Endothelial cell of umbilical vein (primary cell): ENCODE data around the gene BMP10. TPM values are rescaled to one million over a fixed set of nuclear protein-coding genes. Genes with fewer than 3 reads are reported as not detected.
A peak's percentile ranks its signal among the peaks of the same experiment; 100 is the strongest.

Experiments
- BruUV-seq: library from RNA; stranded (reverse); fragments of 400-500 nt; replicated peaks from 2 replicates; lab custom pipeline; 2021; lab: Mats Ljungman, UMichigan
- CTCF ChIA-PET: fragments of 300-600, 350-600 bp; sonication (Branson Sonifier 250); formaldehyde crosslinking; loops from one replicate; lab custom pipeline; 2021; ENCODE audit warnings: antibody characterized with exemption, inconsistent platforms; lab: Charles Lee
- POLR2A ChIA-PET: fragments of 300-600, 350-600 bp; sonication (Branson Sonifier 250); formaldehyde crosslinking; loops from one replicate; lab custom pipeline; 2021; ENCODE audit warnings: antibody characterized with exemption, inconsistent platforms; lab: Charles Lee
- DNase-seq: peaks from one replicate; pipeline ENCODE4 v3.0.0-alpha.2; 2011; ENCODE audit warnings: low read depth, low spot score
- FAIRE-seq: peaks from 2 replicates; lab custom pipeline; 2011; peaks lifted over from hg19 to GRCh38; lab: Jason Lieb, UNC
- H2AFZ ChIP-seq: 2 replicates; pipeline ENCODE4 v1.6.0; 2012; ENCODE audit warnings: low read depth, low read length, control low read depth, inconsistent platforms
- H3K27ac ChIP-seq: 2 replicates; pipeline ENCODE4 v1.5.1; 2011; ENCODE audit warnings: low read depth, mild to moderate bottlenecking, control low read depth, low read length, moderate library complexity; ENCODE audit not compliant: insufficient read depth
- H3K27me3 ChIP-seq, 2 experiments: 2 replicates each; pipeline versions ENCODE4 v1.6.0 to v1.6.1; 2011; ENCODE audit warnings: low read length in 2 of 2, mixed read lengths in 1 of 2; ENCODE audit not compliant: control insufficient read depth in 2 of 2, insufficient read depth in 2 of 2
- H3K36me3 ChIP-seq, 2 experiments: 2 replicates in 1 of 2; 3 replicates in 1 of 2; pipeline ENCODE4 v1.5.1; 2011; ENCODE audit warnings: low read length in 2 of 2, mild to moderate bottlenecking in 1 of 2, moderate library complexity in 1 of 2; ENCODE audit not compliant: control insufficient read depth in 2 of 2, insufficient read depth in 2 of 2; ENCODE audit errors: extremely low read depth in 1 of 2
- H3K4me1 ChIP-seq: 3 replicates; pipeline ENCODE4 v1.5.1; 2011; ENCODE audit warnings: mild to moderate bottlenecking, low read length; ENCODE audit not compliant: control insufficient read depth, insufficient read depth; ENCODE audit errors: extremely low read depth
- H3K4me2 ChIP-seq: 2 replicates; pipeline ENCODE4 v1.6.1; 2011; ENCODE audit warnings: low read length, control low read depth, mixed read lengths; ENCODE audit not compliant: insufficient read depth
- H3K4me3 ChIP-seq, 3 experiments: fragments of 200-600 bp in 1 of 3; sonication (generic), shearing (Covaris generic) in 1 of 3; replicated peaks in 1 of 3; 2 replicates each; pipeline ENCODE4 v1.5.1; 2011 to 2016; ENCODE audit warnings: control low read depth in 3 of 3, low read length in 3 of 3, mild to moderate bottlenecking in 2 of 3, inconsistent platforms in 1 of 3, low read depth in 1 of 3, moderate library complexity in 1 of 3; ENCODE audit not compliant: insufficient read depth in 1 of 3
- H3K79me2 ChIP-seq: 2 replicates; pipeline ENCODE4 v1.6.0; 2012; ENCODE audit warnings: low read length, inconsistent platforms; ENCODE audit not compliant: control insufficient read depth, insufficient read depth
- H3K9ac ChIP-seq: replicated peaks from 2 replicates; pipeline ENCODE3; 2011; ENCODE audit warnings: low read length, control low read depth; ENCODE audit not compliant: insufficient read depth; ENCODE audit errors: extremely low read depth
- H3K9me1 ChIP-seq: replicated peaks from 3 replicates; pipeline ENCODE4 v1.6.0; 2011; ENCODE audit warnings: mild to moderate bottlenecking, low read length; ENCODE audit not compliant: control insufficient read depth, insufficient read depth; ENCODE audit errors: extremely low read depth
- H3K9me3 ChIP-seq: replicated peaks from 2 replicates; pipeline ENCODE4 v1.5.1; 2012; ENCODE audit warnings: low read length, inconsistent platforms; ENCODE audit not compliant: control insufficient read depth, insufficient read depth
- H4K20me1 ChIP-seq: replicated peaks from 2 replicates; pipeline ENCODE3; 2011; ENCODE audit warnings: mild to moderate bottlenecking, low read length; ENCODE audit not compliant: control insufficient read depth, insufficient read depth; ENCODE audit errors: extremely low read depth
- EZH2 ChIP-seq: IDR thresholded peaks from 2 replicates; pipeline ENCODE4 v1.6.1; 2012; ENCODE audit warnings: borderline replicate concordance, low read depth, mild to moderate bottlenecking, moderate library complexity, low read length, inconsistent platforms; ENCODE audit not compliant: severe bottlenecking
- FOS ChIP-seq: IDR thresholded peaks from 2 replicates; pipeline ENCODE4 v1.6.1; 2011; ENCODE audit warnings: mild to moderate bottlenecking, low read length, moderate library complexity, borderline replicate concordance; ENCODE audit not compliant: insufficient read depth
- GATA2 ChIP-seq: IDR thresholded peaks from 2 replicates; pipeline ENCODE4 v1.7.0; 2011; ENCODE audit warnings: low read depth, mild to moderate bottlenecking, moderate library complexity, mixed read lengths, low read length; ENCODE audit not compliant: insufficient read length, insufficient read depth
- JUN ChIP-seq: IDR thresholded peaks from 2 replicates; pipeline ENCODE4 v1.6.1; 2011; ENCODE audit warnings: borderline replicate concordance, low read depth; ENCODE audit not compliant: insufficient read length, insufficient read depth
- MYC ChIP-seq: IDR thresholded peaks from one replicate; pipeline ENCODE4 v1.6.1; 2011; ENCODE audit warnings: mild to moderate bottlenecking, low read depth, low read length
- POLR2A ChIP-seq: IDR thresholded peaks from 2 replicates; pipeline ENCODE4 v1.6.1; 2012; ENCODE audit warnings: low read depth, mild to moderate bottlenecking, control low read depth, low read length
- POLR2AphosphoS5 ChIP-seq: IDR thresholded peaks from 2 replicates; pipeline ENCODE4 v1.6.1; 2012; ENCODE audit warnings: low read depth, mild to moderate bottlenecking, control low read depth, low read length, moderate library complexity; ENCODE audit not compliant: insufficient read depth
- dilution Hi-C: fragments of 300-500 bp; cut with MboI; formaldehyde crosslinking; loops from one replicate; pipeline ENCODE4 v1.15.0; 2019; ENCODE audit warnings: low sequenced_read_pairs; ENCODE audit not compliant: extremely low pct_ligation_motif_present
- intact Hi-C: fragments of 100-400 bp; cut with micrococcal nuclease; formaldehyde crosslinking; loops from one replicate; pipeline ENCODE4 v1.10.0; 2022
- polyA plus RNA-seq, 4 experiments: library from polyadenylated mRNA; depleted of rRNA in 3 of 4; stranded (reverse) in 3 of 4; unstranded in 1 of 4; fragments of >200 nt; gene quantifications; 2 replicates each; pipeline versions ENCODE4 v1.2.1 to v1.2.3, GENCODE V29; 2011 to 2012; ENCODE audit warnings: missing spikeins in 1 of 4
- total RNA-seq: library from RNA; stranded (reverse); gene quantifications from 2 replicates; pipeline ENCODE4 v1.2.3, GENCODE V29; 2021
- TF ChIP-seq, protein P1 (sequence below), 2 donors: IDR thresholded peaks; 1 replicate in 1 of 2; 2 replicates in 1 of 2; pipeline ENCODE4 v1.5.1; 2011; ENCODE audit warnings: low read length in 2 of 2, mild to moderate bottlenecking in 2 of 2, moderate library complexity in 2 of 2, control low read depth in 1 of 2, inconsistent platforms in 1 of 2, low read depth in 1 of 2; ENCODE audit not compliant: insufficient read depth in 1 of 2; ENCODE audit errors: extremely low read depth in 1 of 2
- TF ChIP-seq, protein P2 (sequence below): IDR thresholded peaks from 2 replicates; pipeline ENCODE4 v1.6.1; 2011; ENCODE audit not compliant: insufficient read depth, insufficient read length

BMP10 gene
- total and polyA plus RNA-seq, 2 donors (not counting 3 experiments of a cell fraction or from before 2014, with no cell fraction given) = not detected

DNA sequence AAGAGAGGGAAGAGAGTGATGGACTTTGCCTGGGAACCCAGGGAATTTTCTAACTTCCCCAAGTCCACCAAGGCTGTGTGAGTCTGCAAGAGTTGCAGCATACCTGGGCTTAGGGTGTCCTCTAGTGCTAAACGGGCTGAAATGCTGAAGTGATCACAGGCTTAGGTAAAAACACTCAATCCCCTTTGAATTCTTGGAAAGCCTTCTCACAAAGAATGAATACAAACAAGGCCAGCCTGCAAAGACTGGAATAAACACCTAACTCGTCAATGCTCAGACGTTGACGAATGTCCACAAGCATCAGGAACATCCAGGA is 30.0 kb upstream of the BMP10 start:
- H3K9me3 ChIP-seq = no peaks in the 10 kb centered on the region
- H3K27ac ChIP-seq = no peak overlapping the region
- no peak overlapping the region for H3K4me2 ChIP-seq
- no peaks in the 10 kb centered on the region for H3K9me1 ChIP-seq
- no peak overlapping the region for H2AFZ ChIP-seq
- FAIRE-seq (no peak), DNase-seq (peak; percentile 19)
- no peaks in the 10 kb centered on the region for H4K20me1 ChIP-seq
- peaks cover 4% of the 10 kb centered on the region for H3K4me1 ChIP-seq
- H3K36me3 ChIP-seq = no peaks in the 10 kb centered on the region
- CTCF ChIA-PET = interaction anchor here (0.6 to 4.0 kb wide), 7 partner anchors 25 to 438 kb away, joined by 3 to 27 read pairs (median 5); no protein-coding TSS in a partner anchor
- TF ChIP-seq, protein P1, sequence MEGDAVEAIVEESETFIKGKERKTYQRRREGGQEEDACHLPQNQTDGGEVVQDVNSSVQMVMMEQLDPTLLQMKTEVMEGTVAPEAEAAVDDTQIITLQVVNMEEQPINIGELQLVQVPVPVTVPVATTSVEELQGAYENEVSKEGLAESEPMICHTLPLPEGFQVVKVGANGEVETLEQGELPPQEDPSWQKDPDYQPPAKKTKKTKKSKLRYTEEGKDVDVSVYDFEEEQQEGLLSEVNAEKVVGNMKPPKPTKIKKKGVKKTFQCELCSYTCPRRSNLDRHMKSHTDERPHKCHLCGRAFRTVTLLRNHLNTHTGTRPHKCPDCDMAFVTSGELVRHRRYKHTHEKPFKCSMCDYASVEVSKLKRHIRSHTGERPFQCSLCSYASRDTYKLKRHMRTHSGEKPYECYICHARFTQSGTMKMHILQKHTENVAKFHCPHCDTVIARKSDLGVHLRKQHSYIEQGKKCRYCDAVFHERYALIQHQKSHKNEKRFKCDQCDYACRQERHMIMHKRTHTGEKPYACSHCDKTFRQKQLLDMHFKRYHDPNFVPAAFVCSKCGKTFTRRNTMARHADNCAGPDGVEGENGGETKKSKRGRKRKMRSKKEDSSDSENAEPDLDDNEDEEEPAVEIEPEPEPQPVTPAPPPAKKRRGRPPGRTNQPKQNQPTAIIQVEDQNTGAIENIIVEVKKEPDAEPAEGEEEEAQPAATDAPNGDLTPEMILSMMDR (IDR thresholded peaks at IDR 0.05; ENCODE audit: extremely low read depth in 1 of 2, insufficient read depth in 1 of 2, low read depth in 1 of 2, low read length in 2 of 2) = peak; percentile 22 to 37
- TF ChIP-seq GATA2 = no peak
- no peak overlapping the region for H3K9ac ChIP-seq
- H3K79me2 ChIP-seq = no peaks in the 10 kb centered on the region
- intact Hi-C loops (loop anchor here (1.0 to 2.0 kb wide), 2 partner anchors 150 to 192 kb away; no protein-coding TSS in a partner anchor), dilution Hi-C loops (no loop called here)
- BruUV-seq = no TSS peak
- POLR2A ChIA-PET = no interaction called here
- no peak overlapping the region for H3K4me3 ChIP-seq
- H3K27me3 ChIP-seq = peaks cover 0 to 2% of the 10 kb centered on the region in 2 experiments

DNA sequence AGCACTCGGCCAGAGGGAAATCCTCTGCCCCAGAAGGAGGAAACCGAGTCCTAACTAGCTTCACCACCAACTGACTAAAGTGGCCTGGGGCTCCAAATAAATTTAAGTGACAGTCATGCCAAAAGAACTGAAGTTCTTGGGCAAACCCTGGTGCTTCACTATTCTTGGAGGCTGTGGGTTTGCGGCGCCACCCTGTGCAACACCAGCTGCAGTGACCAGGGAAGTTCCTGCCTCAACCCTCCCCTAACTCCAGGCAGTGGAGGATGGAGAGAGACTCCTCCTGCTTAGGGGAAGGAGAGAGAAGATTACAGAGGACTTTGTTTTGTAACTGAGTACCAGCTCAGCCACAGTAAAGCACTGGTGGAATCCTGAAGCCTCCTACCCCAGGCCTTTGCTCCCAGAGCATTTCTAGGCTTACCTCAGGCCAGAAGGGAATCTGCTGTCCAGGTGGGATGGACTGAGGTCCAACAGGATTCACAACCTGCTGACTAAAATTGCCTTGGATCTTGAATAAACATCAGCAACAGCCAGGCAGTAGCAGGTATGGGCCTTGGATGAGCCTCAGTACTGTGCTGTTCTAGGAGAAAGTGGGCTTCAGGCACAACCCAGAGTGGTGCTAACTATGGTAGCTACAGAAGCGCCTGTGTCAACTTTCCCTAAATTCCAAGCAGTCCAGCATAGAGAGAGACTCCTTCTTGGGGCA is 29.4 kb upstream of the BMP10 start:
- Histone ChIP-seq H4K20me1 (no peaks in the 10 kb centered on the region), H3K4me2 (no peak overlapping the region), H3K4me3 (no peak overlapping the region), H3K9me1 (no peaks in the 10 kb centered on the region), H2AFZ (no peak overlapping the region), H3K9ac (no peak overlapping the region), H3K27ac (no peak overlapping the region), H3K9me3 (no peaks in the 10 kb centered on the region), H3K36me3 (no peaks in the 10 kb centered on the region), H3K27me3 (peaks cover 0 to 2% of the 10 kb centered on the region in 2 experiments), H3K79me2 (no peaks in the 10 kb centered on the region), H3K4me1 (peaks cover 1% of the 10 kb centered on the region)
- FAIRE-seq (no peak), DNase-seq (no peak)
- dilution Hi-C loops (no loop called here), intact Hi-C loops (loop anchor here (1.0 to 2.0 kb wide), 2 partner anchors 150 to 191 kb away; no protein-coding TSS in a partner anchor)
- TF ChIP-seq MYC (no peak), POLR2A (no peak), POLR2AphosphoS5 (no peak), GATA2 (no peak), JUN (no peak), EZH2 (no peak), FOS (no peak)
- TF ChIP-seq, protein P1 (IDR thresholded peaks at IDR 0.05; ENCODE audit: extremely low read depth in 1 of 2, insufficient read depth in 1 of 2, low read depth in 1 of 2, low read length in 2 of 2) = no peak
- TF ChIP-seq, protein P2, sequence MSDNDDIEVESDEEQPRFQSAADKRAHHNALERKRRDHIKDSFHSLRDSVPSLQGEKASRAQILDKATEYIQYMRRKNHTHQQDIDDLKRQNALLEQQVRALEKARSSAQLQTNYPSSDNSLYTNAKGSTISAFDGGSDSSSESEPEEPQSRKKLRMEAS = no peak
- CTCF ChIA-PET = interaction anchor here (0.9 to 4.0 kb wide), 5 partner anchors 62 to 437 kb away, joined by 3 to 27 read pairs (median 5); no protein-coding TSS in a partner anchor
- POLR2A ChIA-PET = no interaction called here
- BruUV-seq = no TSS peak
